LHCN-M2 (cell line): ENCODE data around the gene BTBD16. TPM values are rescaled to one million over a fixed set of nuclear protein-coding genes. Genes with fewer than 3 reads are reported as not detected.

Source experiments
- DNase-seq: peaks from one replicate; pipeline ENCODE4 v3.0.0-alpha.2; 2012; ENCODE audit warnings: low read depth
- total RNA-seq: library from RNA; depleted of rRNA; stranded (reverse); fragments of >200 nt; gene quantifications from 2 replicates; pipeline ENCODE4 v1.2.3, GENCODE V29; 2014

BTBD16 gene
- total RNA-seq, 1 experiment from 2014 or later, result not detected

DNA sequence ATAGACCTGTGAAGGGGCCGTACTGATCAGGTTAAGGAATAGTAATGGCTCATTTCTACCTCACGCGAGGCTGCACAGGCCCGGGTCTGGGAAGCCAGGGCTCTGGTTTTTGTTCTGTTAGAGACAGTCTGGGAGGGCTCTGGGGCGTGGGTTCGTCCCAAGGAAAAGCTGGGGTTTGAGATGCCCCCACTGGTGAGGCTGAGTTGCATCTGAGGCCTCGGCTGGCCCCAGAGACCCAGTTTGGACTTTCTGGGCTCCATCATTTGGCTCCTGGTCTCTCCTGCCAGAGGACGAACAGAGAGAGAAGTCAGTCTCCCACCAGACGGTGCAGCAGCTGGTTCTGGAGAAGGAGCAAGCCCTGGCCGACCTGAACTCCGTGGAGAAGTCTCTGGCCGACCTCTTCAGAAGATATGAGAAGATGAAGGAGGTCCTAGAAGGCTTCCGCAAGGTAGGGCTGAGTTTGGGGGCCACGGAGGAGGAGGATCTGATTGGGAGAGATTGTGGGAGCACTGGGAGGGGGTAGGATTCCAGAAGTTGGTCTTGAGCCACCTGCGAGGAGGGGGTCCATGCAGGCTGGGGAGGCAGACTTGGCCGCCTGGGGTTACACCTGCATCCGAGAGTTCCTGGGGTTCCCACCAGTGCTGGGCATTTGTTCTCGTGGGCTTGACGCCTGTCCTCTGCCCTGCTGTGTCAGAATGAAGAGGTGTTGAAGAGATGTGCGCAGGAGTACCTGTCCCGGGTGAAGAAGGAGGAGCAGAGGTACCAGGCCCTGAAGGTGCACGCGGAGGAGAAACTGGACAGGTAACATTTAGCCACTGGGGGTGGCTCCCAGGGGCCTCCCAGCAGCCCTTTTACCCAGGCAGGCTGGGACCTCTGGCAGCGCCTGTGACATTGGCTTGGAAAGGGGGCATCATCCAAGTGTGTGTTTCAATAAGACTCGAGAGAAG is 22.5 kb upstream of the BTBD16 start:
- no peak for DNase-seq

DNA sequence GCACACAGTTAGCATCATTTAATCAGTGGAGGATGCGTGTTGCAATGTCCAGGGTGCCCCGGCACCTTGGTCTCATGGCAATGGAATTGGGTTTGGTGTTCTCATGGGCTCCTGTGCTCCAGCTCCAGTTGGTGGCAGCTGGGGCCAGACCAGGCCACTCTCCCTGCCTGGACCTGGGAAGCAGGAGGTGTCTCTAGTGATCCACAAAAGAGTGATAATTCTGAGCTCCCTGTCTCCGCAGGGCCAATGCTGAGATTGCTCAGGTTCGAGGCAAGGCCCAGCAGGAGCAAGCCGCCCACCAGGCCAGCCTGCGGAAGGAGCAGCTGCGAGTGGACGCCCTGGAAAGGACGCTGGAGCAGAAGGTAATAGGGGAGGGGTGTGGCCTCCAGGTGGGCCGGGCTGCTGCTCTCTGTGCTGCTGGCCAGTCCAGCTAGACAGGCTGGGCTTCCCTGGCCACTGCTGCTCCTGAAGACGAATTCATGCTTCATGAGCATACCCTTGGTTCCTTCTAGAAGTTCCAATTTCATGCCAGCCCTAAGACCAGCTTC is 21.7 kb upstream of the BTBD16 start:
- no peak for DNase-seq

DNA sequence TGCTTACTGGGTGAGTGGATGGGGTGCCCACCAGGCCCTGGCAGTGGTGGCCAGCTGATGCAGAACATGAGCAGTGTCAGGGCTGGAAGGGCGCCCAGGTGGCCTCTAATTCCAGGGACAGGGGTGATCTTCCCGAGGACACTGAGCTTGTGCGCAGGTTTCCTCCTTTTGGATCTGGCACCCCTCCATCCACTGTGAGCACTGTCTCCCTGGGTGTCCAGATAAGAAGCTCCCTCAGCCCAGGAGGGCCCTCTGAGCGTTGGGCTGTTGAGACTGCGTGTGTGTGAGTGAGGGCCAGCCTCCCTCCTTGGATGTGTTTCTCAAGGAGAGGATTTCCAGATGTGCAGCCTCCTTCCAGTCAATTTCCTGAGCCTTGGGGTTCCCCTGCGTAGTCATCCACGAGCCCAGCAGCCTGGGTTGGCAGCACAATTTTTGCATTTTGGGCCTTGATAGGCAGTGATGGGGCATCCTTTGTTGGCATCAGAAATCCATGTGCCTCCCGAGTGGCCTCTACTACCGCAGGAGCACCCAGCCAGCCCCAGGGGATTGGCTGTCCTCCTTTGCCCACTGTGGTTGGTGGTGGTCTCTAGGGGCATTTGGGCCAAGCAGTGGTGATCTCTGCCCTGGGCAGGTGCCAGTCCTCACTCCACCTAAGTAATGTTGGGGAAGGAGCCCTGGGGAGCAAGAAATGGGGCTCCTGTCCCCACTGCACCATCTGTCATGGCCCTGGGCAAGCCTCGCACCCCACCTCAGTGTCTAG is 20.9 kb upstream of the BTBD16 start:
- no peak for DNase-seq

DNA sequence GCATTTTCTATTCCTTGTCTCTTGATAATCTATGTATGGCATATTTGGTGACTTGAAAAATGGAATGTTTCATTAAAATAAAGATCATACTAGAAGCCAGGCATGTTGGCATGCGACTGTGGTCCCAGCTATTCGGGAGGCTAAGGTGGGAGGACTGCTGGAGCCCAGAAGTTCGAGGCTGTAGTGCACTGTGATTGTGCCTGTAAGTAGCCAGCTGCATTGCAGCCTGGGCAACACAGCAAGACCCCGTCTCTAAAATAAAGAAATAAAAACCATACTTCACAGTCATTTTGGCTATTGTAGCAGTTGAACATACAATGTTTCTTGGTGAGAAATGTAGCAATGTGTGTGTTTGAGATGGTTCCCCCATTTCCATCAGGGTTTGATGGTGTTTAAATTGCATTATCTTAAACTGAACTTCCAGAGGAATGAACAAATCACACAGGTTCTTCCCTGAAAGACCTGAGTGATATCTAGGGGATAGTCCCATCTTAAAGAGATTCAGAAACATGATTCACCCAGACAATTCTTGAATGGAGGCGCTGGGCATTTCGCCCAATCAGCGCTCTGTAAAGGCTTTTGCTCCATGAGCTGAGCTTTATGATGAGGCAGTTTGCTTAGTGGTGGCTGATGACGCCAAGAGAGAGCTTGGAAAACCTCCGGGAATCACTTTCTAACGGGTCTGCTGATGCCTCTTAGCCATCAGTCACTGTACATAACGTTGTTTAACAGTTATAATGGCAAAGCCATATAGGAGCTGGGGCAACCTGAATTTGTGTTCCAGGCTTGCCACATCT is 19.4 kb upstream of the BTBD16 start:
- DNase-seq, result no peak

DNA sequence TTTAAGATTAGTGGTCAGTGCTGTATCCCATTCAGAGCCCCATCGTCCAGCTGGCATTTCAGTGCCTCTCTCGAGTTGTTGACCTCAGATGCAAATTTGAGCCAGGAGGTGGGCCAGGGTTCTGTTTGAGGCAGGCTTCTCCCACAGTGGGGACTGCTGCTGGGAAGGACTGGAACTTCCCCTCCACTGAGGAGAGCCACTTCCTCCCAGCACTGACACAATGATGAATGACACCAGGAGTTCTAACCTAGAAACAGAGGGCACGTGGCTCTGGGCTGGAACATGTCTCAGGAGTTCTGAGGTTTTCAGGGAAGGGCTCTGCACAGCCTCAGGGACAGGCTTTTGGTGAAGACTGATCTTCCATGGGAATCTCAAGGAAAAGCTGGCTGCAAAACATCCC is 18.3 kb upstream of the BTBD16 start:
- no peak for DNase-seq

DNA sequence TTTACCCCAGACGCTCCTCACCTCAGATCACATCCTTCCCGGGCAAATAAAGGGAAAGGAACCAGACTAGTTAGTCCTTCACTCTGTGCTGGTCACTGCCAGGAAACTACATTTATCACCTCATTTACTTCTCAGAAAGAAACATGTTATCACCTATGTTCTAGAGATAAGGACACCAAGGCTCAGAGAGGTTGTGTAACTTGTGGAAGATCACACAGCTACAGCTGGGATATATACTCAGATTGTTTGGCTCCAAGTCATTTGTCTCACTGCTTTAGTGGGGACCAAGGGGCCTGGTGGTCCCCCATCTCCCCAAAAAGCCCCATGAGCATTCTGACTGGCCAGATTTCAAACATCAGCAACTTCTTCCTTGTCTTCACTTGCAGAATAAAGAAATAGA is 17.5 kb upstream of the BTBD16 start:
- no peak for DNase-seq

DNA sequence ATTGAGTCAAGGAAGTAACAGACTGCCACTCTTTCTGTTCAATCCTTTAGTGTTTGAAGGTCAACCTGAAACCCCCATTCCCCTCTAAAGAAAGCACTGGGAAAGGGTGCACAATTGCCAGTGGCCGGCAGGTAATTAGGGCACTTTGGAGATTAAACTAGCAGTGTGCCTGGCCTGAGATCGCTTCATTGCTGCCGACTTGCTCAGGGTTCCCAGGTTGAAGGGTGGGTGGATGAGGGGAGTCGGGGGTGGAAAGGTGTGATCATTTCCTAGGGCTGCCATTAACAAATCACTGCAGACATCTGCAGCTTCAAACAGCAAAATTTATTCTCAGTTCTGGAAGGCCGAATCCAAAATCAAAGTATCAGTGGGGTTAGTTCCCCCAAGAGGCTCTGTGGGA is 16.3 kb upstream of the BTBD16 start:
- DNase-seq, result no peak

DNA sequence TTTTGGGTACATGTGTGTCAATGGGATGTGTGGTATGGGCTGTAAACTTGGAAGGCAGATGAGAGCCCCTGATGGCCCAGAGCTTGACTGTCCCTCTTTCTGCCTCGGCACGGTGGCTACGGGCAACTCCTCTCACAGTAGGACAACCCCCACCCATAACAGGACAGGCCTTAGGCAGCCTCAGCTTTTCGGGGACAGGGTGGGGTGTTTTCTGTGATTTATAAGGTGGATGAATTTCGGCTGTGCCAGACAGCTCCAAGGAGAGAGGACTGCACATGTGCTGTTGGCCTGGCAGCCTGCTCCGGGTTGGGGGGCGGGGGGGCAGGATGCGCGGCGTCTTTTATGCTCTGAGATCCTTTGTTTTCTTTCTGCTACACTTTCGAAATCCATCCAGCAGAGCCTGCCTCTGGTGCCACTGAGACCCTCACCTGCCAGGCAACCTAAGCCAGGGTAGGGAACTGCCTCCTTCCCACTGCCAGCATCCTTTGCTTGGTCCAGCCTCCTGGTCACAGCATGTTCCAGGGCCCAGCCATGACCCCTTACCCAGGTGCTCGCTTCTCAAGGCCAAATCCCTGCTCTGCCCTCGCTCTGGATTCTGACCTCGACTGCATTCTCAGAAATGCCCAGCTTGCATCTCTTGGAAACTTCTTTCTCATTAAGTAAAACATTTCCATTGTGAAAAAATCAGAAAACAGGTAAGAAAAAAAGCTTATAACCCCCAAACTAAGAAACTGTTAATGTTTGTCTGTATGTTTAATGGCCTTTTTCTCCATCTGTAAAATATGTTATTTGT is 15.4 kb upstream of the BTBD16 start:
- no peak for DNase-seq

DNA sequence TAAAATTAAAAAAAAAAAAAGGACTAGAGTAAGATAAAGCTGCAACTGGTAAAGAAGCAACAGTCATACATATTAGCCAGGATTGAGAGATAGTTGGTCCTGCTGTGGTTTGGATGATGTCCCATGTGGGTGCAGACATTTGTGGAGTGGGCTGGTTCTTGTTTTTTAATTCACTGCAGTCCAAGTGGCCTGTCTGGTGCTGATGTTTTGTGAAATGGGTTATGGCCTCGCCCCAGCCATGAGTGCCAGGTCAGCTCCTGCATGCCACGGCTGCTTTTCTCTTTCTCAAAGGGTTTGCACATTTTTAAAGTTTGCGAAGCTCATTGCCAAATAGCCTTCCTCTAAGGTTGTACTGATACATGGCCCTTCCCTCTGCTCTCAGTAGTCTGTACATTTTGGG is 14.1 kb upstream of the BTBD16 start:
- DNase-seq, result no peak

DNA sequence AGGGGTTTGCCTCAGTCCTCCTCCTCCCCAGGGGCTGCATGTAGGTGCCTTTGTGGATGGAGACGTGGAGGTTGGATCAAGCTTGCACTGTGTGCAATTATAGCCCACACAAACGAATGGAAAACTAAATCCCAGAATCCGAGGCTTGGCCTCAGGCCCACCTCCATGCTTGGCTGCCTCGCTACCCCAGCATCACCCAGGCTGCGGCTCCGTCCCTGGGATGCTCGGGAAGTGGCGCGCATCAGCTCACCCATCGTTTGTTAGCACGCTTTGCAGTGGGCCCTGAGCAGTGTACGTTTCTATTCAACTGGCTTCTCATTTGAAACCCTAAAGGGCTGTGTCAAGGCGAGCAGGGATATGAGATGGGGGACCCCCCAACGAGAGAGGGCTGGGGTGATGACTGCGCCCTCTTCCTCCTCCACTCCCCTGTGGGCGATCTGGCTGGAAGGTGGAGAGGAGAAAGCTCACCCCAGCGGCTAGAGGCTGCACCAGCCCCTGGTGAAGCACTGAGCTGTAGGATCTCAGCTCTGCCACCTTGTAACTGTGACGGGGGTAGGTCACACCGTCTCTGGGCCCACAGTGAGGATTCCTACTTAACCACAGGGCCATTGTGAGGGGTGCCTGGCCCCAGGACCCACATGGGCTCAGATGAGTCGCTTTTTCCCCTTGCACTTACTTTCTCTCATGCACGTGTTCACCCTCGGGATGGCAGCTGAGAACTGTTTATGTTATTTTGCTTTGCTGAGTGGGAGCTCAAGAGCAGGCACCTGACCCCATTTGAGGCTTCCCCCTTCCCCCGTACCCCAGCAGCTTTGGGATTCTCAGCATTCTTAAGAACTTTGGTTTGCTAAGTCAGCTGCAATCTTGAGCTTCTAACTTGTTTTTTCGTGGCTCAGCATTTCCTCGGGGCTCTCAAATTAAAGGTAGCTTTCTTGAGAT is 12.7 kb upstream of the BTBD16 start:
- DNase-seq, result peak; percentile 65

DNA sequence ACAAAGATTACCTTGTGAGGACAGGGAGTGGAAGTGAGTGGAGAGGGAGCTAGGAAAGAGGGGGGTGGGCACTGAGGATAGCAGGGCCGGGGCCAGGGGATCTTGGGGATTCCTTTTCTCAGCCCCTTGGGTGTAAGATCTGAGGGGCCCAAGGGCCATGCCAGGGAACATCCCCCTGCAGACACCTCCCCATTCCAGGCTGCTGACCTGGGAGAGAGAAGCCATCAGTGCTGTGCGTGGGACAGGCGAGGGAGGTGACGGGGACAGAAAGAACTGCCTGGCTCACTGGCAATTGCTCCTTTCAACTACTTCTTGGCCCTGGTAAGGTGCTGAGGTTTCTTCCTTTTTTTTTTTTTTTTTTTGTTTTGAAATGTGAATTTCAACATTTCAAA is 12.0 kb upstream of the BTBD16 start:
- DNase-seq, result no peak

DNA sequence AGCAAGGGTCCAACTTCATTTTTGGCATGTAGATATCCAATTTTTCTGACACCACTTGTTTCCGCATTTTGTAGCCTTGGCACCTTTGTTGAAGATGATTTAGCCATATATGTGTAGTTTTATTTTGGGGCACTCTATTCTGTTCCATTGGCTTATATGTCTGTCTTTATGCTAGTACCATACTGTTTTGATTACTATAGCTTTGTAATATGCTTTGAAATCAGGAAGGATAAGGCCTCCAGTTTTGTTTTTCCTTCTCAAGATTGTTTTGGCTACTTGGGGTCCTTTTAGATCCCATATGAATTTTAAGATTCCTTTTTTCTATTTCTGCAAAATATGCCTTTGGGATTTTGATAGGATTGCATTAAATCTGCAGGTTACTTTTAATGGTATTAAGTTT is 9.5 kb upstream of the BTBD16 start:
- no peak for DNase-seq

DNA sequence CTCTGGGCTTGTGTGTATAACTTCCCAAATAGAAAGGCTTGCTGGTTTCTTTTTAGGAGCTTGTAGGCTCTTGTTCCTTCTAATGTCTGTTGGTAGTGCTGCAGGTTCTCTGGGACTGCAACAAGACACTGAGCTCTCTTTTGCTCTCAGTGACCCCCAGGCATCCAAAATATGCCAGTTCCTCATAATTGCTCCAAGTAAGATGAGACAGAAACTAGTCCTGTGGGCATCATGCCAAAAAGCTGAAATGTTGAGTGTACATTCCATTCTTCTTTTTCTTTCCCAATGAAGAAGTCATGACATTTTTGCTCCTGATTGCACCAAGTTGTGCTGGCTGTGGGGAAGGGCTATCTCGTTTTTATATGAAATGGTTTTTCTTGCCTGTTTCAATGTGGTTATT is 7.1 kb upstream of the BTBD16 start:
- peak; percentile 94 for DNase-seq

DNA sequence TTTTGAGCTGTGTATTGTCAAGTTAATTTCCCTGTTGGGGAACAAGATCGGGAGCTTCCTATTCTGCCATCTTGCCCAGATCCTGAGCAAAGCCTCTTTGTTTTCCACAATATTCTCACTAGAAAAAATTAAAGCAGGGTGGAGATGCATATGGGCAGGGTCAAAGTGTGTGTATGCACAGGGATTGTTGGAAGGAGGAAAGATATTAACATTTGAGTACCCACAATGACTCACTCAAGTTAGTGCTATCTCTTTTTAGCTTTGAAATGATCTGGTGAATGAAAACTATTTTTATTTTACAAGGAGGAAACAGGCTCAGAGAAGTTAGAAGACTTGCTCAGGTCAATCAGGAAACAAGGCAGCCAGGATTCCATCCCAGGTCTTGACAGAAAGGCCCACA is 6.7 kb upstream of the BTBD16 start:
- DNase-seq, result peak; percentile 51

DNA sequence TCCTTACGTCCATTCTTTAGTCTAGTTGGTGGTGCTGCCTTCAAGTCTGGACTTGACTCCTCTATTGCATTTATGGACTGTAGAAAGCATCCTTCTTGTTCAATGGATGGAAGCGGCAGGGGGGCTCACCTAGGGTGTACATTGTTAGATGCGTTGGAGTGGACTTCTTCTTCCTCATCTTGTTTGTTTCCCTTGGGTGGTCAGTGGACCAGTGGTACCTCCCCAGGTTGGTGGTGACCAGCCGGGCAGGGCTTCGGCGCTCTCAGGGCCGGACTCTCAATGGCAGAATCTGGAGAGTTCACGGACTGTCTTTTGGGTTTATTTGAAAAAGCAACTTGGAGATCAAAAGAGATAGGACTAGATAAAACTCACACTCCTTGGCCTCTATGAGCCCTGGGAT is 6.2 kb upstream of the BTBD16 start:
- DNase-seq, result no peak

DNA sequence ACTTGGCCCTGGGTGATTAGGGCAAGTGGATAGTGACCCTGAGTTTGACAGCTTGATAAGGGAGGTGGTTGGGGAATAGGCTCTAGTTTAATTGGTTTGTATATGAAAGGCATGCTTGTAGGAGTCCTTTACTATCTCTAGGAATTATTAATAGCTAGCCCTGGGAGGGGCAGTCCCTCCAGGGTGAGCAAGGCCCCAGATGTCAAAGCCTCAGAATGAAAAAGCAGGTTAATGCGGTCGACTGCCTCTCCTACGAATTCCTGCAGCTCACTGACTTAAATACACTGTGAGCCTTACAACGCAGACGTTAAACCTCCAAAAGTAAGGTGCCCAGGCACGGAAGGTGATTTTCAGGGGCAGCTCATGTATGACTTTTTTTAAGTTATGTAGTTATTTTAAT is 5.2 kb upstream of the BTBD16 start:
- no peak for DNase-seq

DNA sequence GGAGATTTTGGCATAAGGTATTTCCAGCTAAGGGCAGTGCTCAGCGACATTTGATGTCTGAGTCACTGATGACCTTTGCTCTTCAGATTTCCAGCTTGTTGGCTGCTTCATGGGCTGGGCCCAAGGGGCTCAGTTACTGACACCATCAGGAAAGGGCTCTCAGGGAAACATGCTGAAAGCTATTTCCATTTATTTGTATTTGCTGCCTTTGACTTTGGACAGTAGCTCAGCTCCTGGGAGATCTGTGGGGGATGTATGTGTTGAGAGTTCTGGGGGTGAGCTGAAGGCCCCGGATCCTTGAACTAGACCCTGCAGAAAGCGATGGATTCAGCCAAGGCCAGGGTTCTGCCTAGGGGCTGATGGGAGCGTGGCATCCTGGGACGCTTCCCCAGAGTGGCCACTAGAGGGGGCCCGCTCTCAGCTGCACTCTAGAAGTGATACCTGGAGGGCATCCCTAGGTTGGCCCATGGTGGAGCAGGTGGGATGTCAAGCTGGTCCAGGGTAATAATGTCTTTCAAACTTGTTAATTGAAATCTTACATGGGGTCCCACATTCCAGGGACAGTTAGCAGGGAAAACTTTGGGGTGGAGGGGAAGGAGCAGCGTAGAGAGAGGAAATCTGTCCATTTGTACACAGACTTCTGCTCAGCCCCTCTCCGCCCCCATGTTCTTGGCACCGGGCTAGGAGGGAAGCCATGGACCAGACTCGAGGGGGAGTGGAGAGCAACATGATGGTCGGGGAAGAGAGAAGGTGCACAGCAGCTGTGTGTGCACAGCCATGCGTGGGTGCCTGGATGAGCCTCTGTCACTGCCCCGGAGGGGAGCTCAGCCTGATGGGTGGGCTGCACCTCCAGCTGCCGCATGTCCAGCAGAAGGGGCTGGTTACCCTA is 3.0 kb upstream of the BTBD16 start:
- DNase-seq, result peak; percentile 29

DNA sequence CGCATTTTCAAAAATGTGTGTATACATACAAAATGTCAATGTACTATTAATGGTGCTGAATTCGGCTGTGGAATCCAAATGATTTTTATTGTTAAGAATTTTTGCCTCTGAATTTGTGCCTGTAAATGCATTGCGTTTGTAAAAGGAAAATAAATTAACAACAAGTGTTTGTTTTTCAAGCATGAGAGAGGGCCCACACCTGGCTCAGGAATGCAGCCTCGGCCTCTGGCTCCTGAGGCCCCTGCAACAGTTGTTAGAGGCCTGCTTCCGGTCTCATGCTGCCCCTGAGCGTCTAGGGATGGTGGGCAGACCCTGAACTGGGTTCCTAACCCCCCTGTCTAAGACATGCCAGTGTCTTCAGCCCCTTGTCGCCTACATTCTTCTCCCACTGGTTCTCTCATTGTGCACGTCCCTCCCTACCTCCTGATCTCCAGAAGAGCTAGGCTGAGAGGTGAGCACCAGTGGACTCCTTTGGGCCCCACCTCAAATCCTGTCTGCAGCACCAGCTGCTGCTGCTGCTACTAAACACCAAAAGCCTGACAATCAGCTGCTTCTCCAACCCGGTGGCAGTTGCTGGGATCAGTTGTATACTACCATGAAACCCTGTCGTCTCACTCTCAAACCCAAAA is 1.9 kb upstream of the BTBD16 start:
- no peak for DNase-seq
